Fibroblast of skin of back (primary cell): Measurements from ENCODE around the gene CEP72.

ENCODE experiments used
- DNase-seq: peaks from one replicate; pipeline ENCODE4 v3.0.0-alpha.2; 2013

Gene CEP72

DNA sequence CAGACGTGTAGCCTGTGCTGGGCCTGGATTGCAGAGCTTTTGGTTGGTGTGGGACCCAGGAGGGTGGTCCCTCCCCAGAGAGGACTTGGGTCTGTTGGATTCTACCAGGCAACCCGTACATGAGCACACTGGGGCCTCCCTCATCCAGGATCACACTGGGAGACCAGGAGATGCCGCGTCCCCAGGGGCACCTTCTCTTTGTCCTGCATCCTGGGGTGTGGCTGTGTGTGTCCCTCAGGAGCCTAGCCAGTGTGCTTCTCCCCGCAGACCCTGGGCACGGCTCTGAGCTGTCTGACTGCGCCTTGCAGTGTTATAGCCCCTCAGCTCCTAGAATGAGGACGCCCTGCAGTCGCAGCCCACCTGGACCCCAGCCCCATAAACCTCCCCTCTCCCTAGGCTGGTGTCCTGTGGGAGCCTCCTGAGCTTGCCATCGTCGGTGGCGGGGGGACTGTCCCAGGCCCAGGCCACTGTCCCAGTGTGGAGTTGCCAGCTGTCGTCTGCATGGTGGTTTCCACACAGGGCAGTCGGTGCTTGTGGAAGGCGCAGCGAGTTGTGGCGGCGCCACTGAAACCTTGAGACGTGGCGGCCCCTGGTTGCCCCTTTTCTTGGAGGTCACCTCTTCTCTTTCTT, 27.6 kb downstream of the CEP72 start:
- DNase-seq, result no peak

DNA sequence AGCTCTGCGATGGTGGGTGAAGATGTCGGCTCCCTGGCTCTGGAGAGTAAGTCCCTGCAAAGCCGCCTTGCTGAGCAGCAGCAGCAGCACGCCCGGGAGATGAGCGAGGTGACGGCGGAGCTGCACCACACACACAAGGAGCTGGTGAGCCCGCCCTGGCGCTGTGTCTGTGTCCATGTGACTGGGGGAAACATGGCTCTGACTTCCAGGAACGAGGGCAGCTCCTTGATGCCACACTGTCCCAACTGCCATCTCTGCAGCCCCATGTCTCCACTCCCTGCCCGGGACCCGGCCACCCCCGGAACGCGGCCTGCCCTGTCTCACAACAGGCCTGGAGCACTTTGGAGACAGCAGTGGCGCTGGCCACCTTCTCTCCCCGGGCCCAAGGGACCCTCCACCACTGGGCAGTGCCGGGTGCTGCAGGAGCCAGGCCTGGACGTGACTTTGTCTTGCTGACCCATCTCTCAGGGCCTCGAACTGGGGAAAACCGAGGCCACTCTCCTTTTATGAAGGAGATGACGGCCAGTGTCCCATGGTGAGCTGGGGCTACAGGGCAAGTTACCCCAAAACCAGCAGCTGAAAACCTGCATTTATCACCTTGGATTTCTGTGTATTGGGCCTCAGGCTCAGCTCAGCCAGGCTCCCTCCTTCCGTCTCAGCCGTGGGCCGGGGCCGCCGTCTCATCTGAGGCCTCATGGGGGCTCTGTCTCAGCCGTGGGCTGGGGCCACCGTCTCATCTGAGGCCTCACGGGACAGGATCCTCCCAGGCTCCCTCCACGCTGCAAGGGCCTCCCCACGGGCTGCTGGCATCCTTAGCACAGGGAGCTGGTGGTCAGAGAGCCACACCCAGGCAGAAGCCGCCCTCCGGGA, 28.6 kb downstream of the CEP72 start:
- DNase-seq, result no peak

DNA sequence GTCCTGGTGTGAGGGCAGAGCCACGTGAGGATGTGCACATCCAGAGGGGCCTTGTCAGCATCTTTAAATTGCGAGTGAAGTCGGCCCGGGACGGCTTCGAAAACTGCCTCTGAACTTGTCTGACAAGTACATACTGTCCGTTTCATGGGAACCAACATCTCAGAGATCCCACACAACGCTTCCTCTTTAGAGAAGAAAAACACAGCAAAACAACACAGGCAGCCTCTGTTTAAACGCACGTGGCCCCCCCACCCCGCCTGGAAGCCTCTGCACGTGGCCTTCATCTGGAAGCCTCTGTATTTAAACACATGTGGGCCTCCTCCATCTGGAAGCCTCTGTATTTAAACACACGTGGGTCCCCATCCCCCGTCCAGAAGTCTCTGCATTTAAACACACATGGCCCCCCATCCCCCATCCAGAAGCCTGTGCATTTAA, 29.2 kb downstream of the CEP72 start:
- no peak for DNase-seq

DNA sequence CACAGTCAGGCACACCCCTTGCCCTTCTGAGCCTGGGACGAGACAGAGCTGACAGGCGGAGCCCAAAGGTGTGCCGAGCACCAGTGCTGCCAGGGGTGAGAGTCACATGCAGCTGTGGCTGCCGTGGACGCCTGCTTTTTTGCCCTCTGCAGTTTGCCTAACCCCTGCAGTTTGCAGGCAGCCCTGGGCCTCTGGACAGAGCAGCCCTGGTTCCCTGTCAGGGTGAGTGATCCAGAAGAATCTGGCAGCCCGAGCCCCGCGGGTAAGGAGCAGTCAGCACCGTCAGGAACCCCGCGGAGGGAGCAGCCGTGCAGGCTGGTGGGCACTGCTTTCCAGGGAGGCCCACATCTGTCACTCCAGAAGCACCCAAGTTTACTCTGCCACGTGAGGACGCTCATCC, 30.3 kb downstream of the CEP72 start:
- no peak for DNase-seq

DNA sequence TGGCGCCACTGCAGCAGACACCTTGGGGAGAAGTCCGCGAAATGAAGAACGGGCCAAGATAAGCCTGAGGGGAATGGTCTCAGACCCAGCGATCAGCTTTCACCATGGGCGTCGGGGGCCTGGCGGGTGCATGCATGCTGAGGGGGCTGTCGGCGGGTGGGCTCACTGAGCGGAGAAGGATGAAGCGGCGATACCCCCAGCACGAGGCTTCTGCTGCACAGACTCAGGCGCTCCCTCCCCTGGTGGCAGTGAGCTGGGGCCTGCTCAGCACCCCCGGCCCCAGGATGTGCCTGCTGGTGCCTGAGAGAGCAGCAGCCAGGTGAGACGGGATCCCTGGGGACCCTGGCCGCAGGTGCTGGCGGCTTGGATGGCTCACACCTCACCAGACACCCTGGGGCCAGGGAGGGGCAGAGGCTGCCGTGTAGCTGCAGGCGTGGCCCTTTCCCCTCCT, 31.2 kb downstream of the CEP72 start:
- DNase-seq, result no peak

DNA sequence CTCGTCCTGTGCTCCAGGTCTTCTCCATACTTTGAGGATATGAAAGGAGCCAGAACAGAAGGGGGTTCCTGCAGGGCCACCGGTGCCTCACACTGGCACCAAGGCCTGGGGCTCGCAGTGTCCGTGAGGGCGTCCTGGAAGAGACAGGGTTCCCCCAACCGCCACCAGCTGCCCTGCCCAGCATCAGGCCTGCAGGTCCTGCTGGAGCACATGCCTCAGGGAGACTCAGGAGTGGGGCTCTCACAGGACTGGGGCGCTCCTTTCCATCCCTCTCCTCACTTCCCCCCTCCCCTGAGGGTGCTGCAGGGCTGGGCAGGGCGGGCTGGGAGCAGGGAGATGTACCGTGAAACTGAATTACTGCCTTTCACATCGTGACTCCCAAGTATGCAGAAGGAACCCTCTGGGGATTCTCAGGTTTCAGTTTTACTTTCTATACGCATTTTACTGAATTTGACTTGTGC, 31.7 kb downstream of the CEP72 start:
- no peak for DNase-seq

DNA sequence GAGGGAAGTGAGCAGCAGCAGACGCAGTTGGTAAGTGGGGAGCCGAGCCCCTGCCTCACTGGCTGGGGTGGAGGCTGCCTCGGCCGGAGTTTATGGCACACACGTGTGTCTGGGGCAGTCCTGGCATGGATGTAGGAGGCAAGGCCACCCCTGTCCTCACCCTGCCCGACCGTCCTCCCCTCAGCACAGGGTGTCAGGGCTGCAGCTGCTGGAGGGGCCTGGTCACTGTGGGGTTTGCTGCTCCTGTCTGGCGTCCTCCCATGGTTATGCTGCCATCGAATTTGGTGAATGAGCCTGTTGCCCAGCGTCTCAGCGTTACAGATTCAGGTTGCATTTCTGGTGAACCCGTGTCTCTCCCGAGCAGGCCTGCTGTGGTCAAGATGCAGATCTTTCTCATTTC, 32.4 kb downstream of the CEP72 start:
- no peak for DNase-seq

DNA sequence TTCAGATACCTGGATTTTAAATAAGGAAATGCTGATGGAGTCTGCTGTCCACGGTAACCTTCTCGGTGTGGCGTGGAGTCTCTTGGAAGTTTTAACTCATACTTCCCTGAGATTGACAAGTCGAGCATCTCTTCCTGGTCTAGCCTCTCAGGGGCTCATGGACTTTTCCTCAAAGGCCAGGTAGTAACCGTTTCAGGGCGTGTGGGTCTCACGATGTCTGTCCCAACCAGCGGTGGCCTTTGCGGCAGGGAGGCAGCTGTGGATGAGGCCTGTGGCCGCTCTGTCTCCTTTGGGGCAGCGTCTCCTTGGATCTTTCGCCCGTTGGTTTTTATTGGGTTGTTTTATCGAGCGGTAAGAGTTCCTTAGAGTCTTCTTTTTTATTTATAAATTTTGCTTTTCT, 32.8 kb downstream of the CEP72 start:
- no peak for DNase-seq

DNA sequence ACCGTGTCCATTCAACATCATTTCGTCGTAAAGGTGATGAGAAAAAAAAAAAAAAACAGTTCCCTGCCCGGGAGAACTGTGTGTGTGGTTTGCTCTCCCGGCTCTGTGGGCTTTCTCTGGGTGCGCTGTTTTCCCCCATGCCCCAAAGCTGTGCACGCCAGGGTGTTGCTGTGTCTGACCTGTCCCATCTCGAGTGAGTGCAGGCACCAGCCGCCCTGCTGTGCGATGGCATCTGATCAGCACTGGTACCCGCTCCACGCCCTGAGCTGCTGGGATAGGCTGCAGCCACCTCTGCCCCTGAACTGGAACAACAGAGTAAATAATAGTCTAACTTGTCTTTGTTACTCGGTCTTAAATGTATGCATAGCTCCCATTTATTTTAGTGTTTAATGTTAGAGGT, 33.3 kb downstream of the CEP72 start:
- no peak for DNase-seq

DNA sequence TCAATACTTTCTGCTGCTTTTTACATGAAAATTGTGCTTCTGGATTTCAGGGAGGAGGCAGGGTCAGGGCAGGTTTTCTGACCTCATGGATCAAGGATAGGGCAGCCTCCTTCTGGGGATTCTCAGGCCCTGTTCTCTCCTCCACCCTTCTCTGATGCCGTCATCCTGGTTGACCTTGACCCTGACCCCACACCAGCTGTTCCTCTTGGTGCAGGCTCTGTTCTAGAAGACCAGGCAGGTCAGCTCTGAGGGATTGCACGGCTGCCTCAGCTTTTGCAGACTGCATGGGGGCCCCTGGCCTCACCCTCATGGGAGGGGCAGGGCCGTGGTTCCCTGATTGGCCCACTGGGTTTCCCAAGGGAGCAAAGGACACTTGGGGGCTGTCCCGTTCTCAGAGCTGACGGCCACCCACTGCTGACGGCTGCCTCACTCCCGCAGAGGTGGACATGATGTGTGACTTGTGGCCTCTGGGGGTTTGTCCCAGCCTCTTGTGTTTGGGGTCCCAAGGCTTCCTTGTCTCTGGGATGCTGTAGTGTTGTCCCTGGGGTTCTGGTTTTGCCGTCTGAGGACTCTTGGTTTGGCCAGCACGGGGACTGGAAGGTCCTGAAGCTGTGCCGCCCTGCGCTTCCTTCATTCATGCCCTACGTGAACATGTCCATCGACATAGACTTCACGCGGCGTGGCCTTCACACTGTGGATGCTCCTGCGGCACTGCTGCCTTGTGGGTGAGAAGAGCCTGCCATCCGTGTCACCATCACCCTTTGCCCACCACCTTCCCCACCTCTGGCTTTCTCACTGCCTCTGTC, 34.5 kb downstream of the CEP72 start:
- no peak for DNase-seq

DNA sequence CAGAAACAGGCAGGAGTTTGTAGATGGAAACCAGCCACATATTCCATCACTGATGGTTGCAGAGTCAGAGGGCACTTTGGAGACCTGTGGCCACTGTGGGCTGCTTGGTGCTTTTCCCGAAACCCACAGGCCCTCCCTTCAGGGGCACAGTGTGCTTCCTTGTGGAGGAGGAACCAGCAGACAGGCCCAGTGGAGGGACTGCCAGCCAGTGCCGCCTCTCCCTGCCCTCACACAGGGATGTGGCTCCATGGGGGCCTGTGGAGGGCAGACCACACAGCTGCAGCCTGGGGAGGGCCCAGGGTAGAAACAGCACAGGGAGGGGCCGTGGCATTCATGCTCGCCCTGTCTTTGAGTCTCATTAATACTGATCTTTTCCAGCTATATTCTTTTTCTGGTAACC, 35.2 kb downstream of the CEP72 start:
- no peak for DNase-seq

DNA sequence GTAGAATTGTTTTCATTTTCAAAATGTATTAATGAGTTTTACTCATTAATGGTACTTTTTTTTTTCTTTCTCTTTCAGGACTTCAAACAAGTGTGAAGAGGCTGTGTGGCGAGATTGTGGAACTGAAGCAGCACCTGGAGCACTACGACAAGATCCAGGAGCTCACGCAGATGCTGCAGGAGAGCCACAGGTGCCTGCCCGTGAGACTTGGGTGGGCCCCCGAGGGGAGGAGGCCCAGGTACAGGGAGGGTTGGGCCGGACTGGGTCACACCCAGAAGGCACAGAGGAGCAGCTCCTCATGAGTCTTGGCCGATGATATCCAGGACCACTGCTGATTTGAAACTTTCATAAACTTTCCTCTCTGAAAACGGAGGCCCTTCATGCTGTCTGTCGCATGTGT, 35.6 kb downstream of the CEP72 start:
- no peak for DNase-seq

DNA sequence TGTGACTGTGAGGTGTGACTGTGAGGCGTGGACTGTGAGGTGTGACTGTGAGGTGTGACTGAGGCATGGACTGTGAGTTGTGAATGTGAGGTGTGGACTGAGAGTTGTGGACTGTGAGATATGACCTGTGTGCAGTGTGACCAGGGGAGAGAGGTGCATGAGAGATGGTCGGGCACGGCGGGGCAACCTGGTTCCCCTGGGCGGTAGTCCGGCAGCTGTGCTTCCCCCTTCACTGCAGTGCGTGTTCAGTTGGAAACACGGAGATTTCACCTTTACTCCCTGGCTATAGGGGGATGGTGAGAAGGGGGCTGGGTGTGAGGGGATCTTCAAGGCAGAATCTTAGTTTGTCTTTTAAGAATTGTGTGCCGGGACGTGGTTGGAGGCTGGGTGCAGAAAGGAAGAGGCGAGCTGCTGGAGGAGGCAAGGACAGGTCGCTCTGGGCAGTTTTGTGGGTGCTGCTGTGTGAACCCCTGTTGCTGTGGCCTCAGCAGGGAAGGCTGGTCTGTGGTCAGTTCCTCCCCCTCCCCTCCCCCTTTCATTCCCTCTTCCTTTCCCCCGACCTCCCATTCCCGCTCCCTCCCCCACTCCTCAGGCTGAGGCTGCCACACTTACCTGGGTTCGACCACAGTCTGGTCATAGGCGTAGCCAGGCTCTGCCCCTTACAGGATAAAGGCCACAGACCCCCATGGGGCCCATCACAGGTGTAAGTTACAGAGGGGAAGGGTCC, 39.3 kb downstream of the CEP72 start:
- DNase-seq, result no peak

DNA sequence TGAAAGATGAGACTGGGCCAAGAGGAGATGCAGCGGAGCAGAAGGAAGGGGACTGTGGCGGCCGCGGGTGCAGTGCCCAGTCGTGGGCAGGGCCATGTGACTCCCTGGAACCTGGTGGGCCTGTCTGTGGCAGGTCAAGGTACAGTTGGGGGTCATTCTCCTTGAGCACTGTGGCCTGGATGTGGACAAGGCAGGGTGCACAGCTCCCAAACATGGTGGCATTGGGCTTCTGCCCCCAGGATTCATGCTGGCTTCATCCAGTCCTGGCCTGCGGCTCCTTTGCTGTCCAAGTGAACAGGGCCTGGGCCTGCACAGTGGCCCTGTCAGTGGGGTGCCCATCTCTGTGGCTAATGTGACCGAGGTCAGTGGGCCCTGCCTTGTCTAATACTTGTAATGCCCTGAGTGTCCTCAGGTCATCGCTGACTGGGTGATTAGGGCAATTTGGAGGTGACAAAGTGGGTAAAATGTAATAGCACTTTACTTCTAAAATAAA, 39.9 kb downstream of the CEP72 start:
- no peak for DNase-seq

DNA sequence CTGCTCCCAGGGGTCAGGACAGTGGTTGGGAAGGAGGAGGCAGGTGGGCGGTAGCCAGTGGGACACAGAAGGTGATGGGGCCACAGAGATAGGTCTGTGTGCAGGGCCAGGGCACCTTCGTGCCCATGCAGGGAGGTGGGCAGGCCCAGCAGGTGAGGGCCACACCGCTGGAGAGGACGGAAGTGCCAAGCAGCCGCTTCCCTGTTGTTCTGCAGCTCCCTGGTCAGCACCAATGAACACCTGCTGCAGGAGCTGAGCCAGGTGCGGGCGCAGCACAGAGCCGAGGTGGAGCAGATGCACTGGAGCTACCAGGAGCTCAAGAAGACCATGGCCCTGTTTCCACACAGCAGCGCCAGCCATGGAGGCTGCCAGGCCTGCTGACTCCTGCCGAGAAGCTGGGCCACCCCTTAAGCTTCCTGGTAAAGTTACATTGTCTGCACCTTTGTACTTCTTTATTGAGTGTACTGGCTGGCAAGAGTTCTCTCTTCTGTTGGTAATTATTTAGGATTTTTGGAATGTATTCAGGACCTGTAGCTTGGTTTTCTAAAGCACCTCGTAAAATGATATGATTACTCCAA, 40.7 kb downstream of the CEP72 start:
- no peak for DNase-seq

DNA sequence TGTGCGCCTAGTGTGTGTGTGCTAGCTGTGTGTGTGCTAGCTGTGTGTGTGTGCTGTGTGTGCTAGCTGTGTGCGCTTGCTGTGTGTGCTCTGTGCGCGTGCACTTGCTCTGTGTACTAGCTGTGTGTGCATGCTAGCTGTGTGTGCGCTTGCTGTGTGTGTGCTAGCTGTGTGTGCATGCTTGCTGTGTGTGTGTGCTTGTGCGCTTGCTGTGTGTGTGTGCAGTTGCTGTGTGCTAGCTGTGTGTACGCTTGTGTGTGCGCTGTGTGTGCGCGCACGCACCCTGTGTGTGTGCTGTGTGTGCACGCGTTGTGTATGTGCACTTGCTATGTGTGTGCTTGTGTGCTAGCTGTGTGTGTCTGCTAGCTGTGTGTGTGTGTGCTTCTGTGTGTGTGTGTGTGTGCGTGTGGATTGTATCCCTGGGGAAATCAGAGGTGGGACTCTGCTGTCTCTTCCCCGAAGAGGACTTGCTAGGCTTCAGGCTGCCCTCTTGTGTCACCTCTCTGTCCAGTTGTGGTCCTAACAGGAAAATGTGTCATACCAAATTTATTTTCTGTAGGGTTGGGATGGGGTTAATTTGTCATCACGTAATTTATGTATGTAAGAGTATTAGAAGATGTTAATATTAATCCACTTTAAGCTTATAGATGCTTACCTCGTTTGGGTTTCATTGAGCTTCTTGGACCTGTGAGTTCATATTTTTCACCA, 42.1 kb downstream of the CEP72 start:
- no peak for DNase-seq

DNA sequence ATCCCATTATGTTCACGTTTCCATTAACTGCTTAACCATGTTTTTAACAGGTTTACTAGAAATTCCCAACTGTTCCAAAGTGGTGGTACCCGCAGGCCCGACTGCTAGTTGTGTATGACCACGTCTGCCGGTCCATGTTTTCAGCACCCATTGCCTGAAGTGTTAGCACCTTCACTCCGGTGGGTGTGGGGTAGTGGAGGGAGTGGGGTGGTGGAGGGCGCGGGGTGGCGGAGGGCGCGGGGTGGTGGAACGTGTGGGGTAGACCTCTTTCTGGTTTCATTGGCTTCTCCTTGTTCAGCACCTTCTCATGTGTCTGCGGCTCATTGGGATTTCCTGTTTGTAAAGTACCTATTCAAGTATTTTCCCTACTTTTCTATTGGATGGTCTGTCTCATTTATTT, 43.3 kb downstream of the CEP72 start:
- no peak for DNase-seq

DNA sequence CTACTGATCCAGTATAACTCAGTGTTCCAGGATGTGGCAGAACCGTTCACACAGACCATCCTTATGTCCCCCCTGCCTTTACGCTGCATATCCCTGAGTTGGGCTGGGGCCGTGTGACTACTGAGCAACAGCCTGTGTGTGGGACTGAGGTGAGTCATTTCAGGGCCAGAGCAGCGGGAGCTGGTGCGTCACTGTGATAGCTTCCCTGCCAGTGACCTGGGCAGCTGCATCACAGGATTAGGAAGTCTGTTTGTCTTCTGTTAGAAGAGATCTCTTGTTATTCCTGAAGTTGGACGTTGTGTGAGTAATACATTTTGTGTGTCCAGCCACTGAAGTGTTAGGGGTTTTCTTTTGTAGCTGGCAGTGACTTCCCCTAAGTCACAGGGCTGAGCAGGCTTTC, 45.4 kb downstream of the CEP72 start:
- DNase-seq, result peak; percentile 29

DNA sequence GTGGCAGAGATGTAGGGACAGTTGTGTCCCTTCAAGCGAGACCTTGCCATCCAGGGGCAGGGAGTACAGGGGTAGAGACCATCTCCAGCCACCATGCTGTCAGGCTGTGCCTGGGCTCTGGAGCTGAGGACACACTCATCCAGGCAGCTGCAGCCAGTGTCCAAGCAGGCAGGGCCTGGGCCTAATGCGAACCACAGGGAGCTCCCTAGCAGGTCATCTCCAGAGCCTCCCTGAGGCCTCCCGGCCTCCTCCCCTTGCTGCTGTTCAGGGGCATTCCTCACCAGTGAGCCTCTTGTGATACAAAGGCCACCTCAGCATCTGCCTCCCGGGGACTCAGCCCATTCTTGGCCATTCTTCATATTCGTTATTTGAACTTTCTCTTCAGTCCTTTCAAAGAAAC, 46.0 kb downstream of the CEP72 start:
- no peak for DNase-seq

DNA sequence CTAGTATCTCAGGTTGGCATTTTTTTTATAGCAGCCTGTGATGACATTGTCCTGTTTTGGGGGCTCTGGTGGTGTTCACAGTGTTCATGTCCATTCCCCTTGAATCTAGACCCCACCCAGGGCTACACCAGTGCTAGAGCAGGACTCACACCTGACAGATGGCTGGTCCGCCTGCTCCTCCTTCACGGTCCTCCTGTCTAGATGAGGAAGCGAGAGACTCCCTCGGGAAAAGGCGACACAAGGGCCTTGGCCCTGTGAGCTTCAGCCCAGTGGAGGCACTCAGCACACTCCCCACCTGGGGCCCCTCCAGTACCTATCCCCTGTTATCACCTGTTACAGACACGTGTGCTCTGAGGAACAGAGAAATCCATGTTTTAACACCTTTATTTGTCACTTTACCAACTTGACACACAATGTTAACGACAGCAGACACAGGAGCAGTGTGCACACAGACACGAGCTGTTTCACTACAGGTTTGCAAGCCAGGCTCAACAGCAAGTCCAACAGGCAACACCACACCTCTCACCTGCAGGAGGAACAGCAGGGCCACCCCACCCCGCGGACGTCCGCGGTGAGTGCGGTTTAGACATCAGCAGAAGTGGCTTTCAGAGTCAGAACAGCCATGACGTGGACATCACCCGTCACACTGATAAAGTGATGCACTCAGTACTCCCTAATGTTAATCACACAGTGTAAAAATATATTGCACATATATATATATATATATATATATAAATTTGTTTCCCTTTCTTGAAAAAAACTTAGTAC, 47.5 kb downstream of the CEP72 start:
- DNase-seq, result no peak
